HepG2 (cell line): ENCODE data around the gene SRSF7. TPM values are rescaled to one million over a fixed set of nuclear protein-coding genes. Genes with fewer than 3 reads are reported as not detected.

Source experiments
- ATAC-seq: fragments of 200-7000 bp; cut with Tn5 transposase; 3 replicates; pipeline ENCODE4 v1.9.1; 2020; ENCODE audit warnings: mild to moderate bottlenecking, moderate library complexity
- BruUV-seq: library from RNA; stranded (reverse); fragments of 400-500 nt; replicated peaks from 2 replicates; lab custom pipeline; 2021; lab: Mats Ljungman, UMichigan
- CTCF ChIA-PET: fragments of 300-600 bp; formaldehyde crosslinking; extraction: SDS; loops from one replicate; lab custom pipeline; 2021; ENCODE audit warnings: low total read pairs, inconsistent platforms, low intra/inter-chr PET ratio; lab: Yijun Ruan, JAX
- POLR2A ChIA-PET: fragments of 350-600 bp; sonication (Branson Sonifier 250); formaldehyde crosslinking; loops from one replicate; lab custom pipeline; 2020; ENCODE audit warnings: antibody characterized with exemption, inconsistent platforms; lab: Yijun Ruan, JAX
- DNase-seq: peaks from one replicate; pipeline ENCODE4 v3.0.0-alpha.2; 2015; ENCODE audit warnings: low spot score
- FAIRE-seq: peaks from 3 replicates; lab custom pipeline; 2011; peaks lifted over from hg19 to GRCh38; lab: Jason Lieb, UNC
- H2AFZ ChIP-seq: one replicate; pipeline ENCODE4 v1.6.1; 2011; ENCODE audit warnings: low read length, inconsistent platforms
- H3K27ac ChIP-seq: fragments of 300-600 bp; 3 replicates; pipeline ENCODE4 v1.8.0; 2011; ENCODE audit warnings: mixed run types, mild to moderate bottlenecking, mixed read lengths, low read length, inconsistent platforms; ENCODE audit not compliant: insufficient read depth; ENCODE audit errors: extremely low read length
- H3K27me3 ChIP-seq, 2 experiments: fragments of 200-600 bp in 1 of 2; 2 replicates in 1 of 2; 3 replicates in 1 of 2; pipeline versions ENCODE4 v1.6.0 to v1.8.0; 2011; ENCODE audit warnings: low read length in 2 of 2, mild to moderate bottlenecking in 2 of 2, moderate library complexity in 2 of 2, inconsistent platforms in 1 of 2; ENCODE audit not compliant: insufficient read depth in 2 of 2, control insufficient read depth in 1 of 2
- H3K36me3 ChIP-seq, 2 experiments: fragments of 200-600 bp in 1 of 2; replicated peaks in 1 of 2; 2 replicates in 1 of 2; 3 replicates in 1 of 2; pipeline versions ENCODE4 v1.5.1 to v1.8.0; 2011; ENCODE audit warnings: low read length in 2 of 2, inconsistent platforms in 1 of 2; ENCODE audit not compliant: insufficient read depth in 2 of 2, control insufficient read depth in 1 of 2
- H3K4me1 ChIP-seq: 2 replicates; pipeline ENCODE4 v1.5.1; 2012; ENCODE audit warnings: low read length, inconsistent platforms; ENCODE audit not compliant: insufficient read depth
- H3K4me2 ChIP-seq: 2 replicates; pipeline ENCODE4 v1.6.0; 2011; ENCODE audit warnings: low read depth, low read length, inconsistent platforms
- H3K4me3 ChIP-seq, 3 experiments: fragments of 200-600 bp in 1 of 3; sonication (generic), shearing (Covaris generic) in 1 of 3; replicated peaks in 1 of 3; 2 replicates each; pipeline ENCODE4 v1.5.1; 2011 to 2016; ENCODE audit warnings: low read length in 3 of 3, inconsistent platforms in 2 of 3, low read depth in 2 of 3, mild to moderate bottlenecking in 2 of 3, control low read depth in 1 of 3, mixed read lengths in 1 of 3; ENCODE audit not compliant: insufficient read depth in 1 of 3
- H3K79me2 ChIP-seq: one replicate; pipeline ENCODE4 v1.6.1; 2011; ENCODE audit warnings: low read length, inconsistent platforms; ENCODE audit not compliant: insufficient read depth
- H3K9ac ChIP-seq: 2 replicates; pipeline ENCODE4 v1.6.0; 2011; ENCODE audit warnings: mild to moderate bottlenecking, low read depth, low read length, inconsistent platforms; ENCODE audit not compliant: insufficient read depth
- H3K9me3 ChIP-seq: 2 replicates; pipeline ENCODE4 v1.5.1; 2012; ENCODE audit warnings: mild to moderate bottlenecking, low read length
- H4K20me1 ChIP-seq: 2 replicates; pipeline ENCODE4 v1.6.0; 2011; ENCODE audit warnings: inconsistent platforms, mild to moderate bottlenecking, low read length, moderate library complexity; ENCODE audit not compliant: insufficient read depth
- CC2D1A ChIP-seq: sonication (generic); formaldehyde crosslinking; IDR thresholded peaks from 2 replicates; pipeline ENCODE4 v1.8.1; 2023; ENCODE audit warnings: mild to moderate bottlenecking, missing genetic modification reagents
- ESRRA ChIP-seq: sonication (generic); formaldehyde crosslinking; IDR thresholded peaks from 2 replicates; pipeline ENCODE4 v1.5.1; 2020; ENCODE audit warnings: mild to moderate bottlenecking, low read depth, missing genetic modification reagents
- HIVEP1 ChIP-seq: sonication (generic); formaldehyde crosslinking; IDR thresholded peaks from 2 replicates; pipeline ENCODE4 v1.4.0; 2020; ENCODE audit warnings: mild to moderate bottlenecking, missing genetic modification reagents
- SRF ChIP-seq: IDR thresholded peaks from 2 replicates; pipeline ENCODE4 v1.6.1; 2011; ENCODE audit warnings: mild to moderate bottlenecking, low read depth, low read length, moderate library complexity
- TEAD2 ChIP-seq: sonication (generic); formaldehyde crosslinking; IDR thresholded peaks from 2 replicates; pipeline ENCODE4 v1.9.0; 2021; ENCODE audit warnings: missing genetic modification reagents
- ZMYM4 ChIP-seq: sonication (generic); formaldehyde crosslinking; IDR thresholded peaks from 2 replicates; pipeline ENCODE4 v1.8.1; 2023; ENCODE audit warnings: mild to moderate bottlenecking, missing genetic modification reagents
- ZNF317 ChIP-seq: sonication (generic); formaldehyde crosslinking; IDR thresholded peaks from 2 replicates; pipeline ENCODE4 v1.5.0; 2020; ENCODE audit warnings: mild to moderate bottlenecking, missing genetic modification reagents
- ZNF562 ChIP-seq: sonication (generic); formaldehyde crosslinking; IDR thresholded peaks from 2 replicates; pipeline ENCODE4 v1.8.0; 2022; ENCODE audit warnings: missing genetic modification reagents, borderline replicate concordance
- ZNF672 ChIP-seq: sonication (generic); formaldehyde crosslinking; IDR thresholded peaks from 2 replicates; pipeline ENCODE4 v1.8.1; 2022; ENCODE audit warnings: missing genetic modification reagents
- ZNF709 ChIP-seq: sonication (generic); formaldehyde crosslinking; IDR thresholded peaks from 2 replicates; pipeline ENCODE4 v1.5.0; 2020; ENCODE audit warnings: mild to moderate bottlenecking, missing genetic modification reagents
- WGBS: methylation state at CpG from one replicate; pipeline ENCODE4 v1.1.6; 2017; ENCODE audit warnings: low lambda C conversion rate; 5-methylcytosine and 5-hydroxymethylcytosine counted together
- in situ Hi-C: cut with HindIII; loops from 2 replicates; pipeline ENCODE4 v1.10.0; 2017; ENCODE audit warnings: low pct_unique_long_range_greater_than_20kb; ENCODE audit not compliant: extremely low pct_ligation_motif_present
- intact Hi-C: fragments of 100-400 bp; cut with micrococcal nuclease; formaldehyde crosslinking; loops from one replicate; pipeline ENCODE4 v1.10.0; 2022; ENCODE audit not compliant: unreplicated experiment
- polyA plus RNA-seq, 8 experiments: library from polyadenylated mRNA; depleted of rRNA in 3 of 8; stranded (reverse) in 7 of 8; unstranded in 1 of 8; fragments of >200 nt; fragmentation: Illumina TruSeq in 4 of 8; extraction: Trizol in 4 of 8; gene quantifications; 2 replicates each; pipeline versions ENCODE4 v1.2.1 to v1.2.3, GENCODE V29; 2011 to 2016; ENCODE audit warnings: low read depth in 4 of 8, missing spikeins in 1 of 8, mixed read lengths in 1 of 8; ENCODE audit not compliant: insufficient read depth in 1 of 8
- total RNA-seq, 5 experiments: library from RNA; depleted of rRNA; stranded (reverse); fragments of >200 nt; fragmentation: Illumina TruSeq; extraction: Trizol; gene quantifications; 2 replicates each; pipeline ENCODE4 v1.2.3, GENCODE V29; 2016; ENCODE audit warnings: low read depth in 1 of 5
- TF ChIP-seq, protein P1 (sequence below): sonication (generic); formaldehyde crosslinking; IDR thresholded peaks from 2 replicates; pipeline ENCODE4 v1.4.0; 2020; ENCODE audit warnings: missing genetic modification reagents, borderline replicate concordance
- TF ChIP-seq, protein P2 (sequence below): sonication (generic); formaldehyde crosslinking; IDR thresholded peaks from 2 replicates; pipeline ENCODE4 v1.4.0; 2020; ENCODE audit warnings: missing genetic modification reagents; ENCODE audit errors: not compliant biosample characterization
- TF ChIP-seq, protein P3 (sequence below): sonication (generic); formaldehyde crosslinking; IDR thresholded peaks from one replicate; pipeline ENCODE4 v1.5.1; 2020; ENCODE audit warnings: mild to moderate bottlenecking, missing genetic modification reagents; ENCODE audit errors: not compliant biosample characterization
- TF ChIP-seq, protein P4 (sequence below): sonication (generic); formaldehyde crosslinking; IDR thresholded peaks from 2 replicates; pipeline ENCODE4 v1.4.0; 2020; ENCODE audit warnings: missing genetic modification reagents, borderline replicate concordance

SRSF7 gene
- total and polyA plus RNA-seq, 2 of the 13 experiments (the other 11 are each of a cell fraction or from before 2014, with no cell fraction given), result 172 to 275 TPM

DNA sequence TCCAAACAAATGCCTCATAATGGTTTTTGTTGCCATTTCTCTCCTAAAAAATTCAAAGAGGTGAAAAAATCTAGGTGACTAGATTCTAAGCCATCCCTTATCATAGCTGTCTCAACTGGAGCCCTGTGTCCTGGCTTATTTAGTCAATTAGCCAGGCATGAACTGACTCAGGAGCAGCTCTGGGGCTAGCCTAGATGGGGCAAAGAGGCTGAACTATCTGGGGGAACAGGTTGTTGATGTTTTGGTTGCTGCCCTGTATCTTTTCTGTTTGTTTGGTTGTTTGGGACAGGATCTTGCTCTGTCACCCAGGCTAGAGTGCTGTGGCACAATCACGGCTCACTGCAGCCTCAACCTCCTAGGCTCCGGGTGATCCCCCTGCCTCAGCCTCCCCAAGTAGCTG lies 41.6 kb upstream of the SRSF7 start:
- ChIA-PET POLR2A (no interaction called here), CTCF (no interaction called here)
- intact Hi-C loops (no loop called here), in situ Hi-C loops (no loop called here)
- Histone ChIP-seq H3K4me1 (peaks cover 40% of the 10 kb centered on the region), H3K79me2 (no peaks in the 10 kb centered on the region), H3K9ac (no peak overlapping the region), H3K27ac (no peak overlapping the region), H4K20me1 (no peaks in the 10 kb centered on the region), H3K4me3 (no peak overlapping the region), H2AFZ (no peak overlapping the region), H3K27me3 (no peaks in the 10 kb centered on the region), H3K9me3 (no peaks in the 10 kb centered on the region), H3K4me2 (no peak overlapping the region), H3K36me3 (0 out of 5 replicates have a peak, but pooled peaks cover 0 to under 1% of the 10 kb centered on the region in 2 experiments)
- BruUV-seq, result no TSS peak
- ATAC-seq, result no peak
- WGBS, result 42% methylated on average over 2 of the region's 2 CpGs
- no peak for DNase-seq
- no peak for FAIRE-seq
- TF ChIP-seq, protein P1, sequence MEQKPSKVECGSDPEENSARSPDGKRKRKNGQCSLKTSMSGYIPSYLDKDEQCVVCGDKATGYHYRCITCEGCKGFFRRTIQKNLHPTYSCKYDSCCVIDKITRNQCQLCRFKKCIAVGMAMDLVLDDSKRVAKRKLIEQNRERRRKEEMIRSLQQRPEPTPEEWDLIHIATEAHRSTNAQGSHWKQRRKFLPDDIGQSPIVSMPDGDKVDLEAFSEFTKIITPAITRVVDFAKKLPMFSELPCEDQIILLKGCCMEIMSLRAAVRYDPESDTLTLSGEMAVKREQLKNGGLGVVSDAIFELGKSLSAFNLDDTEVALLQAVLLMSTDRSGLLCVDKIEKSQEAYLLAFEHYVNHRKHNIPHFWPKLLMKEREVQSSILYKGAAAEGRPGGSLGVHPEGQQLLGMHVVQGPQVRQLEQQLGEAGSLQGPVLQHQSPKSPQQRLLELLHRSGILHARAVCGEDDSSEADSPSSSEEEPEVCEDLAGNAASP, result no peak
- no peak for TF ChIP-seq ZNF317
- TF ChIP-seq, protein P2, sequence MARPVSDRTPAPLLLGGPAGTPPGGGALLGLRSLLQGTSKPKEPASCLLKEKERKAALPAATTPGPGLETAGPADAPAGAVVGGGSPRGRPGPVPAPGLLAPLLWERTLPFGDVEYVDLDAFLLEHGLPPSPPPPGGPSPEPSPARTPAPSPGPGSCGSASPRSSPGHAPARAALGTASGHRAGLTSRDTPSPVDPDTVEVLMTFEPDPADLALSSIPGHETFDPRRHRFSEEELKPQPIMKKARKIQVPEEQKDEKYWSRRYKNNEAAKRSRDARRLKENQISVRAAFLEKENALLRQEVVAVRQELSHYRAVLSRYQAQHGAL (CRISPR knock-in tag), result no peak
- TF ChIP-seq CC2D1A, result no peak
- TF ChIP-seq ESRRA (CRISPR knock-in tag), result no peak
- TF ChIP-seq, protein P3, sequence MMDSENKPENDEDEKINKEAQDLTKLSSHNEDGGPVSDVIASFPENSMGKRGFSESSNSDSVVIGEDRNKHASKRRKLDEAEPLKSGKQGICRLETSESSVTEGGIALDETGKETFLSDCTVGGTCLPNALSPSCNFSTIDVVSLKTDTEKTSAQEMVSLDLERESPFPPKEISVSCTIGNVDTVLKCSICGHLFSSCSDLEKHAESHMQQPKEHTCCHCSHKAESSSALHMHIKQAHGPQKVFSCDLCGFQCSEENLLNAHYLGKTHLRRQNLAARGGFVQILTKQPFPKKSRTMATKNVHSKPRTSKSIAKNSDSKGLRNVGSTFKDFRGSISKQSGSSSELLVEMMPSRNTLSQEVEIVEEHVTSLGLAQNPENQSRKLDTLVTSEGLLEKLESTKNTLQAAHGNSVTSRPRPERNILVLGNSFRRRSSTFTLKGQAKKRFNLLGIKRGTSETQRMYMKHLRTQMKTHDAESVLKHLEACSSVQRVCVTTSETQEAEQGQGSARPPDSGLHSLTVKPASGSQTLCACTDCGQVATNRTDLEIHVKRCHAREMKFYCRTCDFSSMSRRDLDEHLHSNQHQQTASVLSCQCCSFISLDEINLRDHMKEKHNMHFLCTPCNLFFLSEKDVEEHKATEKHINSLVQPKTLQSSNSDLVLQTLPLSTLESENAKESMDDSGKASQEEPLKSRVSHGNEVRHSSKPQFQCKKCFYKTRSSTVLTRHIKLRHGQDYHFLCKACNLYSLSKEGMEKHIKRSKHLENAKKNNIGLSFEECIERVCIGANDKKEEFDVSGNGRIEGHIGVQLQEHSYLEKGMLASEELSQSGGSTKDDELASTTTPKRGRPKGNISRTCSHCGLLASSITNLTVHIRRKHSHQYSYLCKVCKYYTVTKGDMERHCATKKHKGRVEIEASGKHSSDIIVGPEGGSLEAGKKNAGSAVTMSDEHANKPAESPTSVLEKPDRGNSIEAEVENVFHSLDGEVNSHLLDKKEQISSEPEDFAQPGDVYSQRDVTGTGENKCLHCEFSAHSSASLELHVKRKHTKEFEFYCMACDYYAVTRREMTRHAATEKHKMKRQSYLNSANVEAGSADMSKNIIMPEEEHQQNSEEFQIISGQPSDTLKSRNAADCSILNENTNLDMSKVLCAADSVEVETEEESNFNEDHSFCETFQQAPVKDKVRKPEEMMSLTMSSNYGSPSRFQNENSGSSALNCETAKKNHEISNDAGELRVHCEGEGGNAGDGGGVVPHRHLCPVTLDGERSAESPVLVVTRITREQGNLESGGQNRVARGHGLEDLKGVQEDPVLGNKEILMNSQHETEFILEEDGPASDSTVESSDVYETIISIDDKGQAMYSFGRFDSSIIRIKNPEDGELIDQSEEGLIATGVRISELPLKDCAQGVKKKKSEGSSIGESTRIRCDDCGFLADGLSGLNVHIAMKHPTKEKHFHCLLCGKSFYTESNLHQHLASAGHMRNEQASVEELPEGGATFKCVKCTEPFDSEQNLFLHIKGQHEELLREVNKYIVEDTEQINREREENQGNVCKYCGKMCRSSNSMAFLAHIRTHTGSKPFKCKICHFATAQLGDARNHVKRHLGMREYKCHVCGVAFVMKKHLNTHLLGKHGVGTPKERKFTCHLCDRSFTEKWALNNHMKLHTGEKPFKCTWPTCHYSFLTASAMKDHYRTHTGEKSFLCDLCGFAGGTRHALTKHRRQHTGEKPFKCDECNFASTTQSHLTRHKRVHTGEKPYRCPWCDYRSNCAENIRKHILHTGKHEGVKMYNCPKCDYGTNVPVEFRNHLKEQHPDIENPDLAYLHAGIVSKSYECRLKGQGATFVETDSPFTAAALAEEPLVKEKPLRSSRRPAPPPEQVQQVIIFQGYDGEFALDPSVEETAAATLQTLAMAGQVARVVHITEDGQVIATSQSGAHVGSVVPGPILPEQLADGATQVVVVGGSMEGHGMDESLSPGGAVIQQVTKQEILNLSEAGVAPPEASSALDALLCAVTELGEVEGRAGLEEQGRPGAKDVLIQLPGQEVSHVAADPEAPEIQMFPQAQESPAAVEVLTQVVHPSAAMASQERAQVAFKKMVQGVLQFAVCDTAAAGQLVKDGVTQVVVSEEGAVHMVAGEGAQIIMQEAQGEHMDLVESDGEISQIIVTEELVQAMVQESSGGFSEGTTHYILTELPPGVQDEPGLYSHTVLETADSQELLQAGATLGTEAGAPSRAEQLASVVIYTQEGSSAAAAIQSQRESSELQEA (CRISPR knock-in tag), result no peak
- no peak for TF ChIP-seq ZNF562 (CRISPR knock-in tag)
- TF ChIP-seq SRF, result no peak
- TF ChIP-seq ZNF672 (CRISPR knock-in tag), result no peak
- no peak for TF ChIP-seq HIVEP1 (CRISPR knock-in tag)
- TF ChIP-seq ZNF709, result no peak
- no peak for TF ChIP-seq TEAD2 (CRISPR knock-in tag)
- TF ChIP-seq, protein P4, sequence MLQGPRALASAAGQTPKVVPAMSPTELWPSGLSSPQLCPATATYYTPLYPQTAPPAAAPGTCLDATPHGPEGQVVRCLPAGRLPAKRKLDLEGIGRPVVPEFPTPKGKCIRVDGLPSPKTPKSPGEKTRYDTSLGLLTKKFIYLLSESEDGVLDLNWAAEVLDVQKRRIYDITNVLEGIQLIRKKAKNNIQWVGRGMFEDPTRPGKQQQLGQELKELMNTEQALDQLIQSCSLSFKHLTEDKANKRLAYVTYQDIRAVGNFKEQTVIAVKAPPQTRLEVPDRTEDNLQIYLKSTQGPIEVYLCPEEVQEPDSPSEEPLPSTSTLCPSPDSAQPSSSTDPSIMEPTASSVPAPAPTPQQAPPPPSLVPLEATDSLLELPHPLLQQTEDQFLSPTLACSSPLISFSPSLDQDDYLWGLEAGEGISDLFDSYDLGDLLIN (CRISPR knock-in tag), result no peak
- TF ChIP-seq ZMYM4, result no peak
